Mucosa of stomach (tissue), 1 donor: Measurements from ENCODE around the gene BAZ2B.

ENCODE experiments used
- H3K27me3 ChIP-seq: one replicate; pipeline ENCODE4 v1.7.0; 2013; ENCODE audit warnings: mild to moderate bottlenecking, low read length; ENCODE audit not compliant: control insufficient read depth, insufficient read depth
- H3K36me3 ChIP-seq: one replicate; pipeline ENCODE4 v1.7.0; 2013; ENCODE audit warnings: low read length; ENCODE audit not compliant: control insufficient read depth, insufficient read depth
- H3K4me1 ChIP-seq: one replicate; pipeline ENCODE4 v1.7.0; 2013; ENCODE audit warnings: mild to moderate bottlenecking, low read length; ENCODE audit not compliant: control insufficient read depth, insufficient read depth
- H3K4me3 ChIP-seq: one replicate; pipeline ENCODE4 v1.7.0; 2013; ENCODE audit warnings: low read length
- H3K9ac ChIP-seq: one replicate; pipeline ENCODE4 v1.7.0; 2013; ENCODE audit warnings: mild to moderate bottlenecking, low read length, moderate library complexity
- H3K9me3 ChIP-seq: one replicate; pipeline ENCODE4 v1.7.0; 2013; ENCODE audit warnings: mild to moderate bottlenecking, low read length, moderate library complexity; ENCODE audit not compliant: control insufficient read depth
- donor health status: Pancreatic carcinoma.

The BAZ2B gene

DNA sequence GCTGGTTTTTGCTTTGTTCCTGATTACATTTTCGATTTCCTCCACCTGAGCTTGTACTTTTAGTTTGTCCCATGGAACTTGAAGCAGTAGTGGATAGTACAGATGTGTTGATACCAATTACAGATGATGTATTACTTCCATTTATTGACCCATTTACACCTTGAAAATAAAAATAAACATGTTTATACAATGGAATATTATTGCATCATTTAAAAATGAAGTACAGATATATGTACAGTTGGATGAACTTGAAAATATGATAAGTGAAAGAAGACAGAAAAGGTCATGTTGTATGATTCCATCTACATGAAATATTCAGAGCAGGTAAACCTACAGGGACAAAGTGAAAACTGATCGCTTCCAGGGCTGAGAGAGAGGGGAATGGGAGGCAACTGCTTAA is 169.5 kb downstream of the BAZ2B start:
- Histone ChIP-seq H3K9ac (no peak overlapping the region), H3K36me3 (peaks cover 9% of the 10 kb centered on the region), H3K9me3 (no peaks in the 10 kb centered on the region), H3K4me1 (no peaks in the 10 kb centered on the region), H3K4me3 (no peak overlapping the region), H3K27me3 (no peaks in the 10 kb centered on the region)

DNA sequence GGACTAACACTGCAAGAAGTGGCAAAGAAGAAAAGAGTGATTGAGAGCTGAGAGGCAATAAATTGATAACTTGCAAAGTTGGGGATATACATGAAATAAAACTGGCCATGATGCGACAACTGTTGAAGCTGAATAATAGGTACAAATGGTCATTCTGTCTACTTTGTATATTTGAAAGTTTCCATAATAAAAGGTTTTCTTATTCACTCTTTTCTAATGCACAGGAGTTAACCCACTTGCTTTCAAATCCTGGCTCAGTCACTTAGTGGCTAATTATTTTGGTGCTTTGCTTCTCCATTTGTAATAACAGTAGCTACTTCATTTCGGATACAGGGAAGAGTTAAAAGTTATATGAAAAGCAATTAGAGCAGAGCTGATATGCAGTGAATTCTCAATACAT is 170.1 kb downstream of the BAZ2B start:
- no peaks in the 10 kb centered on the region for H3K27me3 ChIP-seq
- H3K4me1 ChIP-seq = no peaks in the 10 kb centered on the region
- no peak overlapping the region for H3K9ac ChIP-seq
- H3K9me3 ChIP-seq = no peaks in the 10 kb centered on the region
- H3K36me3 ChIP-seq = peaks cover 9% of the 10 kb centered on the region
- H3K4me3 ChIP-seq = no peak overlapping the region

DNA sequence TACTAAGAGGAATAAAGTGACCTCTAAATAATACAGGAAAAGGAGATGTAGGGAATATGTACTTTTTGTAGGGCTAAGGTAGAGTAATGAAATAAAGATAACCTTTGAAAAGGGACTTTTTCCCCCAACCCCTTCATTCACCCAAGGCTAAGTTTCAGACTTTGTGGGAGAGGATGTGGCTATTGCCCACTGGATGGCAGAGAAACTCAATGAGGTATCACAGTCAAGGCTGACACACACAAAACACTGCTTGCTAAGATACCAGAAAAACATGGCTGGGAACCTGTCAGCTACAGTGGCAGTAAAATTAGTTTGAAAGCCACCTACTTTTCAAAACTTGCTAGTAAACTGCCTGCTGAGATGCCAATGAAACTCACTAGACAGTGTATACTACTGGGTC is 171.0 kb downstream of the BAZ2B start:
- Histone ChIP-seq H3K9ac (no peak overlapping the region), H3K9me3 (no peaks in the 10 kb centered on the region), H3K36me3 (peaks cover 9% of the 10 kb centered on the region), H3K27me3 (no peaks in the 10 kb centered on the region), H3K4me3 (no peak overlapping the region), H3K4me1 (no peaks in the 10 kb centered on the region)

DNA sequence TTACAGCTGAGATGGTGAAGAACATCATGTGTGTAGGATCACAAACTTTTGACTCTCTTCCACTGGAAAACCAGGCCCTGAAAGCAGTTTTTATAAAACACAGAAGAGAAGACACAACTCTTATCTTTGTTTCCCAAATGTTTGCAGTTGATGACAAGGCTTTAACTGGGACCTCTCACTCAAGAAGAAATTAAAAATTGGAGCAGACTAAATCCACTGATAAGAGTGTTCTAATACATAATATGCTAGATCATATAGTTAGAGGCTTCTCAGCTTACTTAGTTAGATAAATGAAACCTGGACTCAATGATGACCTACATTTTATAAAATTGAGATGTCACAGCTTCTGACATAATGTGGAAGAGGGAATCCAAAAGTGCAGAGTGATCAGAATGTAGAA is 171.6 kb downstream of the BAZ2B start:
- no peaks in the 10 kb centered on the region for H3K4me1 ChIP-seq
- H3K4me3 ChIP-seq = no peak overlapping the region
- H3K9me3 ChIP-seq = no peaks in the 10 kb centered on the region
- no peaks in the 10 kb centered on the region for H3K27me3 ChIP-seq
- no peak overlapping the region for H3K9ac ChIP-seq
- peaks cover 9% of the 10 kb centered on the region for H3K36me3 ChIP-seq

DNA sequence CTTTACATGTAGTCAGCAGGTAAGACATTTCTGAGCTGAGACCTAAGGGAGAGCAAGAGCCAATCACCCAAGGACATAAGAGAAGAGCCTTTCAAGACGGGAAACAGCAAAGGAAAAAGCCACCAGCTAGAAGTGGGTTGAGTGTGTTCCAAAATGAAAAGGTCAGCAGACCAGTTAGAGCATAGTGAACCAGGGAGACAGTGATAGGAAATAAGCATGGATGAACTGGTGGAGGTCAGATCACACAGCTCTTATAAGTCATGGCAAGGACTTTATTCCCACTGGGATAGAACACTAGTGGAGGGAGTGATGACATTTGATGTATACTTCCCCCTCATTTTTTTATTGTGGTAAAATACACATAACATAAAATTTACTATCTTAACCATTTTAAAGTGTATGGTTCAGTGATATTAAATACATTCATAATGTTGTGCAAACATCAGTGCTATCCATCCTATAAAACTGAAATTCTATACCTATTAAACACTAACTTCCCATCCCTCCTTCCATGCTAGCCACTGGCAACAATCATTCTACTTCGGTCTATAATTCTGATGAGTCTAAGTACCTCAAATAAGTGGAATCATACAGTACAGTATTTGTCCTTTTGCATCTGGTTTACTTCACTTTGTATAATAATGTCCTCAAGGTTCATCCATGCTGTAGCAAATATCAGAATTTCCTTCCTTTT is 174.0 kb downstream of the BAZ2B start:
- no peak overlapping the region for H3K4me3 ChIP-seq
- no peaks in the 10 kb centered on the region for H3K9me3 ChIP-seq
- no peaks in the 10 kb centered on the region for H3K27me3 ChIP-seq
- no peaks in the 10 kb centered on the region for H3K4me1 ChIP-seq
- peaks cover 9% of the 10 kb centered on the region for H3K36me3 ChIP-seq
- H3K9ac ChIP-seq = no peak overlapping the region

DNA sequence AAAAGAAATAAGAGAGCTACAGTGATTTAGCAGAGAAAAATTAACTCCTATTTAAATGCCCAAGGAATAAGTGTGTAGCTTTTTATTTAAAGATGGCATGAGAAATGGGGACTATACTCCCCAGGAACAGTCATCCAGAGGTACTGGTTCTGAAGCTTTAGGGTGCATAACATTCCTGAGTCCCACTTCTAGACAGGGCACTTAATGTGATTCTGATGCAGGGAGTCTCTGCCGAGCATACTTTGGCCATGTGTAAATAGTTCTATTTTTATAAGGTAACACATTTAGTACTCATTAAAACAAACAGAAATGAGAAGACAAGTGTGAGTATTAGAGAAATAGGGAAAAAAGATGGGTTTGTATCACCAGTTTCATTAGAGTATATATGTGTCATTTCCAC is 175.2 kb downstream of the BAZ2B start:
- H3K4me3 ChIP-seq = no peak overlapping the region
- H3K4me1 ChIP-seq = no peaks in the 10 kb centered on the region
- peaks cover 9% of the 10 kb centered on the region for H3K36me3 ChIP-seq
- H3K27me3 ChIP-seq = no peaks in the 10 kb centered on the region
- H3K9me3 ChIP-seq = no peaks in the 10 kb centered on the region
- H3K9ac ChIP-seq = no peak overlapping the region

DNA sequence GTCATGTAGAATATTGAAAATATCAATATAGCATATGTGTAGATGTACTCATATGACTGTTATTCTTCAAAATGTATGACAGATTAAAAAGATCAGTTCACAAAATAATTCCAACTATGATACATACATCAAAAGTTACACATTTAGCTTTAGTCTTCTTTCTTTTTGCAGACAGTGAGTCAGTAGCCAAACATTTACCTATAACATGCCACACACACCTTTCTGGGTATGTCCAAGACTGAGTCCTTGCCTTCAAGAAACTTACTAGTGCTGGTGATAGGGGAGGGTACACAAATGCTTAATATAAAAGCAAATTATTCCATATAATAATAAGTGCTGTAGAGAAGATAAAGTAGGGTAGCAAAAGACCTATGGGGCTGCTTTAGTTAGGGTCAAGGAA is 176.9 kb downstream of the BAZ2B start:
- no peak overlapping the region for H3K4me3 ChIP-seq
- H3K4me1 ChIP-seq = no peaks in the 10 kb centered on the region
- H3K27me3 ChIP-seq = no peaks in the 10 kb centered on the region
- H3K36me3 ChIP-seq = no peaks in the 10 kb centered on the region
- H3K9ac ChIP-seq = no peak overlapping the region
- H3K9me3 ChIP-seq = no peaks in the 10 kb centered on the region

DNA sequence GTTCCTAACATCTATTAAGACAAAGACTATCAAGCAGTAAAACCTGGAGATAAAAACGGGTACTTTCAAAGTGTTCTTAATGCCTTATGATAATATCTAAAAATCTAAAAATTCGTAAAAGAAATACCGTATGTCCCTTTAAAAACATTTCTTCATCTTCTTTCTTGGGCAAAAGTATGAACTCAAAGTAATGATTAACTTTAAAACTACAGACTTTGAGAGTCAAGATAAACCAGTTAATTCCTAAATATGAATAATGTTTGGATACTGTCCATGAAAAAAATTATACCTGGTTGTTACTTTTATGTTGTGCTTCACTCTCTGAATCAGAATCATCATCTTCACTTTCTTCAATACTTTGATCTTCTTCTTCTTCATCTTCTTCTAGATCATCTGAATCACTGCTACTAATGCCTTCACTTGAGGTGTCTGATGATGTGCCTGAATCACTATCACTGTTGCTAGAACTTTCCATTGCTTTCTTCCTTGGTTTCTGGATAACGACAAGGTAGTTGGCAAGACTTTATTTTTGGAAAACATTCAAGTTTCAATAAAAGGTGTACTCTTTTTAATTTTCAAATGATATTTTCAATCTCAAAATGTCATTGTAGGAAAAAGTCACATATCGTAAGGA is 177.5 kb downstream of the BAZ2B start:
- no peaks in the 10 kb centered on the region for H3K27me3 ChIP-seq
- H3K4me3 ChIP-seq = no peak overlapping the region
- no peaks in the 10 kb centered on the region for H3K9me3 ChIP-seq
- H3K36me3 ChIP-seq = no peaks in the 10 kb centered on the region
- H3K9ac ChIP-seq = no peak overlapping the region
- H3K4me1 ChIP-seq = no peaks in the 10 kb centered on the region

DNA sequence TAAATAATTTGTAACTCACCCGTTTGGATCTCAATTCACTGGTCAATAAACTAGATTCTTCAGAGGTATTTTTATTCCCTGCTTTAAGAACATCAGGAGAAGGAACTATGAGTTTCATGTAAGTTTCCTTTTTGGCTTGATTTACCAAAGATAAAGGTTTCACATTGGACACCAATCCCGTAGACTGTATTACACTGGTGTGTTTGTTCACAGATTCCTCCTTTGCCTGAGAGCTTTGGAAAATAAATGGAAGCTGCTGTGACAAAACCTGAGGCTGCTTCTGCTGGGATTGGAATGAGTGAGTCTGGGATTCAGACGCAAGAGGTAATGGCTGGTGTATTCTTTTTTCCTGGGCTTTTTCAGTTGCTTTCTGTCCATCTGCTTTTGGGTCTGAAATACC is 178.1 kb downstream of the BAZ2B start:
- H3K9ac ChIP-seq = no peak overlapping the region
- H3K36me3 ChIP-seq = no peaks in the 10 kb centered on the region
- H3K27me3 ChIP-seq = no peaks in the 10 kb centered on the region

DNA sequence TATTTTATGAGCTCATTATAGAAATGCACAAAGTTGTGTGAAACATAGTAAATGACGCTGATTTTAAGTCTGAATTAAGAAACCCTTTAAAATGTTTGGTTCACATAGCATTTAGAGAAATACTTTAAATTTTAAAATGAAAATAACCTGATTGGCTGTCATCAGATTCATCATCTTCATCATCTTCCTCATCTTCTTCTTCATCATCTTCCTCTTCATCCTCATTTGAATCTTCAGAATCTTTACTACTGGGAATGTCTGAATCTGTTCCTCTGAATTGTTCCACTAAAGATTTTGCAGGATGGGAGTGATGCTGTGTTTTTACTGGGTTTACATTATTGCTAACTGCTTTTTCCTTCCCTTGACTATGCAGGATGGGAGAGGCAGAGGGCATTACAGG is 183.7 kb downstream of the BAZ2B start:
- Histone ChIP-seq H3K9me3 (no peaks in the 10 kb centered on the region), H3K4me3 (no peak overlapping the region), H3K27me3 (no peaks in the 10 kb centered on the region), H3K36me3 (peaks cover 3% of the 10 kb centered on the region), H3K9ac (no peak overlapping the region), H3K4me1 (no peaks in the 10 kb centered on the region)

More for the DNA sequence above, 178.1 kb downstream of the BAZ2B start:
- H3K4me1 ChIP-seq = no peaks in the 10 kb centered on the region
- no peak overlapping the region for H3K4me3 ChIP-seq
- no peaks in the 10 kb centered on the region for H3K9me3 ChIP-seq

DNA sequence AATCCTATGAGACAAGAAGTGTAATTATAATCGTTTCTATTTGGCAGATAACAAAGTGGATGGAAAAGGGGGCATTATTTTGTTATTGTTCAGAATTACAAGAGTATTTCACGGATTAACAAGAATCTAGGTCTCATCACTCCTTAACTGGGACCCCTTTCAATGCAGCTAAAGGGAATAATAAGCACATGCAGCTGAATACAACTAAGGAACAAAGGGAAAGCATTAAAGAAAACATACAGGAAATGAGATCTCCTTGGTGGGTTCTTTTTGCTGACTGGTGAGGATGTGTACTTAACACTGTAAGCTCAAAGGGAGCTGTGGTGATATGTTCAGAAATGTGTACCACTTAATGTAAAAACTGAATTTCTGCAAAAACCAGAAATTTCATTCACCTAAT is 189.3 kb downstream of the BAZ2B start:
- Histone ChIP-seq H3K9me3 (no peaks in the 10 kb centered on the region), H3K27me3 (no peaks in the 10 kb centered on the region), H3K9ac (no peak overlapping the region), H3K36me3 (no peaks in the 10 kb centered on the region), H3K4me3 (no peak overlapping the region), H3K4me1 (no peaks in the 10 kb centered on the region)

DNA sequence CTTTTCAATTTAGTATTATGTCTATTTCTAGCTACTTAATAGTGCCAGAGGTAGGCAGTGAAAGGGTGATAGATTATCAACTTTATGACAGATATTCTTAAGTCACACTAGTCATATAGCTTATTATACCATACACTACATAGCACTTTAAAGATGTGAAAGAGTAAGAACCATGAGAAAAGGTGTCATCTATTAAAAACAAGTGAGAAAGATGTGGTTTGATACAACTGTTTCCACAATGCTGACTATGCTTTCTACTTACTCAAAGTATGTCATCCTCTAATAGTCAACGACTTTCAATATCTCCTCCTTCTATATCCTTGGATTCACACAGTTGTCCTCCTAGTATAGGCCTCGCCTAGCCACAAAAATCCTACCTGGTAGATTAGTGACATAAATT is 196.9 kb downstream of the BAZ2B start:
- no peaks in the 10 kb centered on the region for H3K9me3 ChIP-seq
- H3K9ac ChIP-seq = no peak overlapping the region
- H3K36me3 ChIP-seq = no peaks in the 10 kb centered on the region
- no peaks in the 10 kb centered on the region for H3K4me1 ChIP-seq
- no peak overlapping the region for H3K4me3 ChIP-seq
- H3K27me3 ChIP-seq = no peaks in the 10 kb centered on the region
